ENCODE measurements around the gene AATK. TPM values are rescaled to one million over a fixed set of nuclear protein-coding genes. Genes with fewer than 3 reads are reported as not detected.
A peak's percentile ranks its signal among the peaks of the same experiment; 100 is the strongest.

AATK gene
- total and polyA plus RNA-seq, 2 of the 13 experiments (the other 11 are each of a cell fraction or from before 2014, with no cell fraction given) = 2.9 to 8.4 TPM

DNA sequence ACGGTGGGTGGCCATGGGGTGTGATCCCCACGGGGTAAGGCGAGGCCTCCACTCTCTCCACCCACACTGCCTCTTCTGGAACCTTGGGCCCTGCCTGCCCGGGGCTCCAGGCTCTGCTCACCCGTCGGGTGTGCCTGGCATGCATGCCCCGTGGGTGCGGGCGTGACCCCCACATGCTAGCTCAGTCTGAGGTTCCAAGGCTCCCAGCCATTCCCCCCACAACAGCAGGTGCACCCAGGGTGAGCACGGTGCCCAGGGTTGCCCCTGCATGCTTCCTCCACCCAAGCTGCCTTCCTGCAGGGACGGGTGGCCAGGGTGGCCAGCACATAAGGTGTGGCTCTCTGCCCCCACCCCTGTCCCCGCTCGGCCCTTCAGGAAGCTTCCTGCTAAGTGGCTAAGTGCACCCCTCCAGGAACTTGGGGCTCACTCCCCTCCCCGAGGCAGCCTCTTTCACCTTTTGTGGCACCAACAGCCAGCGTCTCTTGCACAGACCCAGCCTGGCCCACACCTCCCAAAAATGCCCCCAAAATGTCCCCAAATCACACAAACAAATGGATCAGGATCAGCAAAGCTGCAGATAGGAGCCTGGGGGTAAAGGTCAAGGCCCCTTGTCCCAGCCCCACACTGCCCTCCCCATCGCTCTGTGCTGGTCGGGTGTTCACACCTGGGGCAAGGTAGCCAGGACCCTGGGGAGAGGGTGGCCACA, 22.2 kb downstream of the AATK start (continued):
- TF ChIP-seq ZNF260 (CRISPR knock-in tag; IDR thresholded peaks at IDR 0.05; ENCODE audit: borderline replicate concordance, low read depth) = no peak
- TF ChIP-seq GABPB1 (CRISPR knock-in tag; IDR thresholded peaks at IDR 0.05) = no peak
- TF ChIP-seq NR2C2 (CRISPR knock-in tag; IDR thresholded peaks at IDR 0.05; ENCODE audit: borderline replicate concordance) = 0 out of 2 replicates have a peak, but pooled peaks have one; percentile 28
- TF ChIP-seq CBX5 (CRISPR knock-in tag; IDR thresholded peaks at IDR 0.05; ENCODE audit: borderline replicate concordance) = no peak
- TF ChIP-seq NRL (CRISPR knock-in tag; IDR thresholded peaks at IDR 0.05; ENCODE audit: borderline replicate concordance) = no peak
- peak; percentile 69; the same call in 1 of the 2 replicates for TF ChIP-seq MZF1 (CRISPR knock-in tag; IDR thresholded peaks at IDR 0.05; ENCODE audit: borderline replicate concordance)
- TF ChIP-seq DR1 (CRISPR knock-in tag; IDR thresholded peaks at IDR 0.05) = no peak
- TF ChIP-seq, protein P1, sequence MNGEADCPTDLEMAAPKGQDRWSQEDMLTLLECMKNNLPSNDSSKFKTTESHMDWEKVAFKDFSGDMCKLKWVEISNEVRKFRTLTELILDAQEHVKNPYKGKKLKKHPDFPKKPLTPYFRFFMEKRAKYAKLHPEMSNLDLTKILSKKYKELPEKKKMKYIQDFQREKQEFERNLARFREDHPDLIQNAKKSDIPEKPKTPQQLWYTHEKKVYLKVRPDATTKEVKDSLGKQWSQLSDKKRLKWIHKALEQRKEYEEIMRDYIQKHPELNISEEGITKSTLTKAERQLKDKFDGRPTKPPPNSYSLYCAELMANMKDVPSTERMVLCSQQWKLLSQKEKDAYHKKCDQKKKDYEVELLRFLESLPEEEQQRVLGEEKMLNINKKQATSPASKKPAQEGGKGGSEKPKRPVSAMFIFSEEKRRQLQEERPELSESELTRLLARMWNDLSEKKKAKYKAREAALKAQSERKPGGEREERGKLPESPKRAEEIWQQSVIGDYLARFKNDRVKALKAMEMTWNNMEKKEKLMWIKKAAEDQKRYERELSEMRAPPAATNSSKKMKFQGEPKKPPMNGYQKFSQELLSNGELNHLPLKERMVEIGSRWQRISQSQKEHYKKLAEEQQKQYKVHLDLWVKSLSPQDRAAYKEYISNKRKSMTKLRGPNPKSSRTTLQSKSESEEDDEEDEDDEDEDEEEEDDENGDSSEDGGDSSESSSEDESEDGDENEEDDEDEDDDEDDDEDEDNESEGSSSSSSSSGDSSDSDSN (CRISPR knock-in tag; IDR thresholded peaks at IDR 0.05) = 0 out of 2 replicates have a peak, but pooled peaks have one; percentile 22
- no peak for TF ChIP-seq RBFOX2 (IDR thresholded peaks at IDR 0.05; ENCODE audit: low read depth, low read length)
- TF ChIP-seq ZNF850 (CRISPR knock-in tag; conservative IDR thresholded peaks at IDR 0.05) = no peak
- TF ChIP-seq, protein P2, sequence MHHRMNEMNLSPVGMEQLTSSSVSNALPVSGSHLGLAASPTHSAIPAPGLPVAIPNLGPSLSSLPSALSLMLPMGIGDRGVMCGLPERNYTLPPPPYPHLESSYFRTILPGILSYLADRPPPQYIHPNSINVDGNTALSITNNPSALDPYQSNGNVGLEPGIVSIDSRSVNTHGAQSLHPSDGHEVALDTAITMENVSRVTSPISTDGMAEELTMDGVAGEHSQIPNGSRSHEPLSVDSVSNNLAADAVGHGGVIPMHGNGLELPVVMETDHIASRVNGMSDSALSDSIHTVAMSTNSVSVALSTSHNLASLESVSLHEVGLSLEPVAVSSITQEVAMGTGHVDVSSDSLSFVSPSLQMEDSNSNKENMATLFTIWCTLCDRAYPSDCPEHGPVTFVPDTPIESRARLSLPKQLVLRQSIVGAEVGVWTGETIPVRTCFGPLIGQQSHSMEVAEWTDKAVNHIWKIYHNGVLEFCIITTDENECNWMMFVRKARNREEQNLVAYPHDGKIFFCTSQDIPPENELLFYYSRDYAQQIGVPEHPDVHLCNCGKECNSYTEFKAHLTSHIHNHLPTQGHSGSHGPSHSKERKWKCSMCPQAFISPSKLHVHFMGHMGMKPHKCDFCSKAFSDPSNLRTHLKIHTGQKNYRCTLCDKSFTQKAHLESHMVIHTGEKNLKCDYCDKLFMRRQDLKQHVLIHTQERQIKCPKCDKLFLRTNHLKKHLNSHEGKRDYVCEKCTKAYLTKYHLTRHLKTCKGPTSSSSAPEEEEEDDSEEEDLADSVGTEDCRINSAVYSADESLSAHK (CRISPR knock-in tag; IDR thresholded peaks at IDR 0.05; ENCODE audit: borderline replicate concordance) = no peak
- TF ChIP-seq ETV5 (CRISPR knock-in tag; IDR thresholded peaks at IDR 0.05; ENCODE audit: borderline replicate concordance) = no peak
- TF ChIP-seq, protein P3, sequence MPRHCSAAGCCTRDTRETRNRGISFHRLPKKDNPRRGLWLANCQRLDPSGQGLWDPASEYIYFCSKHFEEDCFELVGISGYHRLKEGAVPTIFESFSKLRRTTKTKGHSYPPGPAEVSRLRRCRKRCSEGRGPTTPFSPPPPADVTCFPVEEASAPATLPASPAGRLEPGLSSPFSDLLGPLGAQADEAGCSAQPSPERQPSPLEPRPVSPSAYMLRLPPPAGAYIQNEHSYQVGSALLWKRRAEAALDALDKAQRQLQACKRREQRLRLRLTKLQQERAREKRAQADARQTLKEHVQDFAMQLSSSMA (CRISPR knock-in tag; IDR thresholded peaks at IDR 0.05) = no peak
- TF ChIP-seq SSRP1 (CRISPR knock-in tag; IDR thresholded peaks at IDR 0.05) = no peak
- TF ChIP-seq, protein P4, sequence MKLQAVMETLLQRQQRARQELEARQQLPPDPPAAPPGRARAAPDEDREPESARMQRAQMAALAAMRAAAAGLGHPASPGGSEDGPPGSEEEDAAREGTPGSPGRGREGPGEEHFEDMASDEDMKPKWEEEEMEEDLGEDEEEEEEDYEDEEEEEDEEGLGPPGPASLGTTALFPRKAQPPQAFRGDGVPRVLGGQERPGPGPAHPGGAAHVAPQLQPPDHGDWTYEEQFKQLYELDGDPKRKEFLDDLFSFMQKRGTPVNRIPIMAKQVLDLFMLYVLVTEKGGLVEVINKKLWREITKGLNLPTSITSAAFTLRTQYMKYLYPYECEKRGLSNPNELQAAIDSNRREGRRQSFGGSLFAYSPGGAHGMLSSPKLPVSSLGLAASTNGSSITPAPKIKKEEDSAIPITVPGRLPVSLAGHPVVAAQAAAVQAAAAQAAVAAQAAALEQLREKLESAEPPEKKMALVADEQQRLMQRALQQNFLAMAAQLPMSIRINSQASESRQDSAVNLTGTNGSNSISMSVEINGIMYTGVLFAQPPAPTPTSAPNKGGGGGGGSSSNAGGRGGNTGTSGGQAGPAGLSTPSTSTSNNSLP (IDR thresholded peaks at IDR 0.05; ENCODE audit: low read depth, low read length) = no peak
- TF ChIP-seq ATF7-NPFF (CRISPR knock-in tag; IDR thresholded peaks at IDR 0.05; ENCODE audit: low read depth) = no peak
- TF ChIP-seq, protein P5, sequence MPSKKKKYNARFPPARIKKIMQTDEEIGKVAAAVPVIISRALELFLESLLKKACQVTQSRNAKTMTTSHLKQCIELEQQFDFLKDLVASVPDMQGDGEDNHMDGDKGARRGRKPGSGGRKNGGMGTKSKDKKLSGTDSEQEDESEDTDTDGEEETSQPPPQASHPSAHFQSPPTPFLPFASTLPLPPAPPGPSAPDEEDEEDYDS (CRISPR knock-in tag; IDR thresholded peaks at IDR 0.05) = no peak
- no peak for TF ChIP-seq WIZ (CRISPR knock-in tag; IDR thresholded peaks at IDR 0.05)
- TF ChIP-seq KDM5B (CRISPR knock-in tag; IDR thresholded peaks at IDR 0.05; ENCODE audit: borderline replicate concordance) = no peak
- TF ChIP-seq ZNF10 (CRISPR knock-in tag; IDR thresholded peaks at IDR 0.05; ENCODE audit: borderline replicate concordance, low read depth) = no peak
- TF ChIP-seq GZF1 (CRISPR knock-in tag; IDR thresholded peaks at IDR 0.05) = no peak

All from HepG2 (cell line).